ENCODE data around the gene STRA8.

DNA sequence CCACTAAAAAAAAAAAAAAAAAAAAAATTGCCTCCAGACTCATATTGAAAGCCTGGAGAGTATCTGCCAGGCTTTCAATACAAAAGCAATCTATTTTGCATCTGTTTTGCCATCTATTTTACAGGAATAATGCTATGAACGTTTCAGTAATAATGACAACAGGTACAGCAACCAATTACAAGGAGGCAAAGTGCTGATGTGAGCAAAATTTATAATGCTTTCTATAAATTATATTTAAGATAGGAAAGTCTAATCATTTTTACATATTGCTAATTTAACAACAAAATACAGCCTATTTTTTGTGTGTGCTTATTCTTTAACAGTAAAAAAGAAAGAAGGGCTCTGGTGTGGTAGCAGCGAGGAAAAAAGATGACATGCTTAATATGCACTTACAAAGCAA is 32.3 kb upstream of the STRA8 start:
- no peak for TF ChIP-seq EP300 (IDR thresholded peaks at IDR 0.05)
- TF ChIP-seq POLR2A (IDR thresholded peaks at IDR 0.05) = no peak
